Urothelium cell line (cell line): ENCODE measurements around the gene SAA1.

Source experiments
- DNase-seq: peaks from one replicate; pipeline ENCODE4 v3.0.0; 2011; ENCODE audit warnings: low spot score, mixed read lengths
- FAIRE-seq: peaks from 2 replicates; lab custom pipeline; 2011; peaks lifted over from hg19 to GRCh38; lab: Jason Lieb, UNC

Gene SAA1

GRCh38 chr11:18307461-18308139, 41.5 kb downstream of the SAA1 start:
- no peak for FAIRE-seq
- no peak for DNase-seq

- FAIRE-seq (no peak), DNase-seq (no peak)
Measured at GRCh38 chr11:18308242-18308641, 42.2 kb downstream of the SAA1 start.

- DNase-seq (no peak), FAIRE-seq (no peak)
Measured at GRCh38 chr11:18309691-18310090, 43.6 kb downstream of the SAA1 start.

- FAIRE-seq (no peak), DNase-seq (no peak)
Measured at GRCh38 chr11:18310800-18311340, 44.8 kb downstream of the SAA1 start.

GRCh38 chr11:18312012-18312411, 45.9 kb downstream of the SAA1 start:
- FAIRE-seq (no peak), DNase-seq (no peak)

- FAIRE-seq = no peak
- DNase-seq = no peak
Measured at GRCh38 chr11:18312663-18313420, 46.8 kb downstream of the SAA1 start.

- DNase-seq = no peak
Measured at GRCh38 chr11:18313965-18314763, 48.1 kb downstream of the SAA1 start.

GRCh38 chr11:18314784-18315523, 48.9 kb downstream of the SAA1 start:
- FAIRE-seq (no peak), DNase-seq (no peak)

More at GRCh38 chr11:18313965-18314763, 48.1 kb downstream of the SAA1 start:
- FAIRE-seq = no peak

GRCh38 chr11:18315893-18316292, 49.8 kb downstream of the SAA1 start:
- FAIRE-seq (no peak), DNase-seq (no peak)

- no peak for FAIRE-seq
Measured at GRCh38 chr11:18317551-18317950, 51.5 kb downstream of the SAA1 start.

More at GRCh38 chr11:18317551-18317950, 51.5 kb downstream of the SAA1 start:
- DNase-seq = no peak
